Ishikawa (cell line): ENCODE measurements around the gene PREX1.

Experiments
- RAD21 ChIP-seq: IDR thresholded peaks from 2 replicates; pipeline ENCODE4 v1.6.1; 2012; ENCODE audit warnings: low read depth
- TF ChIP-seq, protein P1 (sequence below): IDR thresholded peaks from 2 replicates; pipeline ENCODE4 v1.6.1; 2012; ENCODE audit warnings: low read depth, mild to moderate bottlenecking

DNA sequence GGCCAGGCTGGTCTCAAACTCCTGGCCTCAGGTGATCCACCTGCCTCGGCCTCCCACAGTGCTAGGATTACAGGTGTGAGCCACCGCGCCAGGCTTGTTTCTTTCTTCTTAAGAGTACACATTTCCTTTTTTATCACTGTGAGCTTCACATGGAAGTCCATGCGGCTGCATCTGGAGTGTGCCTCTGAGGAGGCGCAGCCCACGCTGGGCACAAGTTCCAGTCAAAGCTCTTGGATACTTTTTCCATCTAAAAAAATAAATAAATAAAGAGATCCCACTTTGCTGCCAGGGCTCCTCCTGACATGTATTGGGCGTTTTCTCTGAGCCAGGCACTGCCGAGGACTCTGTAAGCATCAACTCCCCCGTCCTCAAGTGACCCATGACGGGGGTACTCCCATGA lies 123.0 kb downstream of the PREX1 start:
- TF ChIP-seq, protein P1, sequence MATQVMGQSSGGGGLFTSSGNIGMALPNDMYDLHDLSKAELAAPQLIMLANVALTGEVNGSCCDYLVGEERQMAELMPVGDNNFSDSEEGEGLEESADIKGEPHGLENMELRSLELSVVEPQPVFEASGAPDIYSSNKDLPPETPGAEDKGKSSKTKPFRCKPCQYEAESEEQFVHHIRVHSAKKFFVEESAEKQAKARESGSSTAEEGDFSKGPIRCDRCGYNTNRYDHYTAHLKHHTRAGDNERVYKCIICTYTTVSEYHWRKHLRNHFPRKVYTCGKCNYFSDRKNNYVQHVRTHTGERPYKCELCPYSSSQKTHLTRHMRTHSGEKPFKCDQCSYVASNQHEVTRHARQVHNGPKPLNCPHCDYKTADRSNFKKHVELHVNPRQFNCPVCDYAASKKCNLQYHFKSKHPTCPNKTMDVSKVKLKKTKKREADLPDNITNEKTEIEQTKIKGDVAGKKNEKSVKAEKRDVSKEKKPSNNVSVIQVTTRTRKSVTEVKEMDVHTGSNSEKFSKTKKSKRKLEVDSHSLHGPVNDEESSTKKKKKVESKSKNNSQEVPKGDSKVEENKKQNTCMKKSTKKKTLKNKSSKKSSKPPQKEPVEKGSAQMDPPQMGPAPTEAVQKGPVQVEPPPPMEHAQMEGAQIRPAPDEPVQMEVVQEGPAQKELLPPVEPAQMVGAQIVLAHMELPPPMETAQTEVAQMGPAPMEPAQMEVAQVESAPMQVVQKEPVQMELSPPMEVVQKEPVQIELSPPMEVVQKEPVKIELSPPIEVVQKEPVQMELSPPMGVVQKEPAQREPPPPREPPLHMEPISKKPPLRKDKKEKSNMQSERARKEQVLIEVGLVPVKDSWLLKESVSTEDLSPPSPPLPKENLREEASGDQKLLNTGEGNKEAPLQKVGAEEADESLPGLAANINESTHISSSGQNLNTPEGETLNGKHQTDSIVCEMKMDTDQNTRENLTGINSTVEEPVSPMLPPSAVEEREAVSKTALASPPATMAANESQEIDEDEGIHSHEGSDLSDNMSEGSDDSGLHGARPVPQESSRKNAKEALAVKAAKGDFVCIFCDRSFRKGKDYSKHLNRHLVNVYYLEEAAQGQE, result no peak
- TF ChIP-seq RAD21, result no peak
